Neural progenitor cell (in vitro differentiated cells): ENCODE results near the gene TSPAN12. TPM values are rescaled to one million over a fixed set of nuclear protein-coding genes. Genes with fewer than 3 reads are reported as not detected.

Source experiments
- DNase-seq: peaks from one replicate; pipeline ENCODE4 v3.0.0-alpha.2; 2016; ENCODE audit warnings: low spot score
- H2AFZ ChIP-seq: fragments of 200-600 bp; sonication (generic); replicated peaks from 2 replicates; pipeline ENCODE4 v1.6.1; 2016; ENCODE audit warnings: antibody characterized with exemption
- H3F3A ChIP-seq: fragments of 200-600 bp; sonication (generic); 2 replicates; pipeline ENCODE4 v1.6.1; 2016; ENCODE audit warnings: antibody characterized with exemption, low read depth
- H3K27ac ChIP-seq: fragments of 200-600 bp; sonication (generic); 2 replicates; pipeline ENCODE4 v1.5.1; 2016; ENCODE audit warnings: mild to moderate bottlenecking
- H3K27me3 ChIP-seq: fragments of 200-600 bp; sonication (generic); 2 replicates; pipeline ENCODE4 v1.6.1; 2016; ENCODE audit warnings: mild to moderate bottlenecking, moderate library complexity
- H3K36me3 ChIP-seq: fragments of 200-600 bp; sonication (generic); 2 replicates; pipeline ENCODE4 v1.5.1; 2016
- H3K4me1 ChIP-seq: fragments of 200-600 bp; sonication (generic); 2 replicates; pipeline ENCODE4 v1.6.1; 2016; ENCODE audit warnings: mixed run types
- H3K4me2 ChIP-seq: fragments of 200-600 bp; sonication (generic); 2 replicates; pipeline ENCODE4 v1.6.1; 2016
- H3K4me3 ChIP-seq: fragments of 200-600 bp; sonication (generic); 2 replicates; pipeline ENCODE4 v1.5.1; 2016
- H3K79me2 ChIP-seq: fragments of 200-600 bp; sonication (generic); 2 replicates; pipeline ENCODE4 v1.6.1; 2016; ENCODE audit warnings: low read depth
- H3K9ac ChIP-seq: fragments of 200-600 bp; sonication (generic); 2 replicates; pipeline ENCODE4 v1.6.1; 2016
- H3K9me3 ChIP-seq: fragments of 200-600 bp; sonication (generic); 2 replicates; pipeline ENCODE4 v1.5.1; 2016; ENCODE audit warnings: low read depth
- H4K20me1 ChIP-seq: fragments of 200-600 bp; sonication (generic); 2 replicates; pipeline ENCODE4 v1.6.1; 2016; ENCODE audit warnings: low read depth
- H3K27ac Mint-ChIP-seq: 3 replicates; pipeline ENCODE4 v1.8.0; 2021; ENCODE audit warnings: mixed read lengths
- H3K27me3 Mint-ChIP-seq: 2 replicates; pipeline ENCODE4 v1.8.0; 2022; ENCODE audit warnings: low read depth, mild to moderate bottlenecking, inconsistent platforms, moderate library complexity, mixed read lengths; ENCODE audit not compliant: insufficient read depth
- H3K36me3 Mint-ChIP-seq: 3 replicates; pipeline ENCODE4 v1.8.0; 2021; ENCODE audit warnings: mixed read lengths
- H3K4me1 Mint-ChIP-seq: 3 replicates; pipeline ENCODE4 v1.8.0; 2021; ENCODE audit warnings: mixed read lengths
- H3K4me3 Mint-ChIP-seq: 3 replicates; pipeline ENCODE4 v1.8.0; 2021; ENCODE audit warnings: mild to moderate bottlenecking, moderate library complexity, mixed read lengths
- H3K9me3 Mint-ChIP-seq: 3 replicates; pipeline ENCODE4 v1.8.0; 2020; ENCODE audit warnings: mixed read lengths
- EZH2 ChIP-seq: fragments of 200-600 bp; sonication (generic); IDR thresholded peaks from 2 replicates; pipeline ENCODE4 v1.6.1; 2017; ENCODE audit warnings: antibody characterized with exemption, mild to moderate bottlenecking, moderate library complexity
- EZH2phosphoT487 ChIP-seq: fragments of 200-600 bp; sonication (generic); IDR thresholded peaks from 2 replicates; pipeline ENCODE4 v1.6.1; 2017; ENCODE audit warnings: antibody characterized with exemption
- total RNA-seq: library from RNA; depleted of rRNA; stranded (reverse); fragments of >200 nt; gene quantifications from 2 replicates; pipeline ENCODE4 v1.2.3, GENCODE V29; 2015; ENCODE audit warnings: low replicate concordance
- TF ChIP-seq, protein P1 (sequence below): fragments of 200-600 bp; sonication (generic); IDR thresholded peaks from 2 replicates; pipeline ENCODE4 v1.5.1; 2017; ENCODE audit warnings: antibody characterized with exemption, mild to moderate bottlenecking

TSPAN12 gene
- total RNA-seq, 1 donor from 2014 or later, result 26.7 TPM

DNA sequence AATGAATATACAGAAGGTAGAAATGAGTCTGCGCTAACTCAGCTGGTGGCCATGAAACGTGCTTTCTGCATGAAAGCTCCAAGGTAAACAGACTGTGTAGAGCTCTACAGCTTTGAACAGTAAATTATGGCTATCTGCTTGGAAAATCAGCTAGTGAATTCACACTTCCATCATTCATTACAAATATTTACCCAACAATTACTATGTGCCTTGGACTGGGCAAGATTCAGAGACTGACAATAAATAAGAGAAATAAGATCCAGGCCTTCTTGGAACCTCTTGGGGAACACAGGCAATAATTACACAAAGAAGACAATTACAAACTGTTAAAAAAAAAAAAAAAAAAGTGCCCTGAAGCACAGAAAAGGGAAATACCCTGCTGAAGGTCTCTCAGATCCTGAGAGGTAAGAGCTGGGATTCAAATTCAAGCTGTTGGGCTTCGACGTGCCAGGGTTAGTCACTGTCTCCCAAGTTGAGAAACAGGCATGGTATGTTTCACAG lies 15.8 kb downstream of the TSPAN12 start:
- Mint-ChIP-seq H3K36me3 (peaks cover 38% of the 10 kb centered on the region), H3K4me3 (no peak overlapping the region), H3K9me3 (peaks cover 17% of the 10 kb centered on the region), H3K4me1 (no peaks in the 10 kb centered on the region), H3K27ac (no peak overlapping the region), H3K27me3 (no peaks in the 10 kb centered on the region)
- no peak overlapping the region for H3K9ac ChIP-seq
- no peak overlapping the region for H2AFZ ChIP-seq
- no peaks in the 10 kb centered on the region for H3K27me3 ChIP-seq
- no peaks in the 10 kb centered on the region for H3F3A ChIP-seq
- no peaks in the 10 kb centered on the region for H4K20me1 ChIP-seq
- no peak overlapping the region for H3K4me3 ChIP-seq
- H3K9me3 ChIP-seq, result no peaks in the 10 kb centered on the region
- no peak for DNase-seq
- H3K4me2 ChIP-seq, result no peak overlapping the region
- H3K79me2 ChIP-seq, result no peaks in the 10 kb centered on the region
- TF ChIP-seq, protein P1, sequence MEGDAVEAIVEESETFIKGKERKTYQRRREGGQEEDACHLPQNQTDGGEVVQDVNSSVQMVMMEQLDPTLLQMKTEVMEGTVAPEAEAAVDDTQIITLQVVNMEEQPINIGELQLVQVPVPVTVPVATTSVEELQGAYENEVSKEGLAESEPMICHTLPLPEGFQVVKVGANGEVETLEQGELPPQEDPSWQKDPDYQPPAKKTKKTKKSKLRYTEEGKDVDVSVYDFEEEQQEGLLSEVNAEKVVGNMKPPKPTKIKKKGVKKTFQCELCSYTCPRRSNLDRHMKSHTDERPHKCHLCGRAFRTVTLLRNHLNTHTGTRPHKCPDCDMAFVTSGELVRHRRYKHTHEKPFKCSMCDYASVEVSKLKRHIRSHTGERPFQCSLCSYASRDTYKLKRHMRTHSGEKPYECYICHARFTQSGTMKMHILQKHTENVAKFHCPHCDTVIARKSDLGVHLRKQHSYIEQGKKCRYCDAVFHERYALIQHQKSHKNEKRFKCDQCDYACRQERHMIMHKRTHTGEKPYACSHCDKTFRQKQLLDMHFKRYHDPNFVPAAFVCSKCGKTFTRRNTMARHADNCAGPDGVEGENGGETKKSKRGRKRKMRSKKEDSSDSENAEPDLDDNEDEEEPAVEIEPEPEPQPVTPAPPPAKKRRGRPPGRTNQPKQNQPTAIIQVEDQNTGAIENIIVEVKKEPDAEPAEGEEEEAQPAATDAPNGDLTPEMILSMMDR, result no peak
- no peak for TF ChIP-seq EZH2
- no peak for TF ChIP-seq EZH2phosphoT487
- H3K36me3 ChIP-seq, result no peaks in the 10 kb centered on the region
- H3K27ac ChIP-seq, result no peak overlapping the region
- H3K4me1 ChIP-seq, result no peaks in the 10 kb centered on the region

GRCh38 chr7:120841608-120842007 lies 16.3 kb downstream of the TSPAN12 start:
- Histone ChIP-seq H3K4me2 (no peak overlapping the region), H3K4me1 (no peaks in the 10 kb centered on the region), H3F3A (no peaks in the 10 kb centered on the region), H3K4me3 (no peak overlapping the region), H3K9me3 (no peaks in the 10 kb centered on the region), H4K20me1 (no peaks in the 10 kb centered on the region), H3K9ac (no peak overlapping the region), H3K79me2 (no peaks in the 10 kb centered on the region), H3K36me3 (no peaks in the 10 kb centered on the region), H3K27ac (no peak overlapping the region), H3K27me3 (no peaks in the 10 kb centered on the region), H2AFZ (no peak overlapping the region)
- peaks cover 38% of the 10 kb centered on the region for H3K36me3 Mint-ChIP-seq
- peaks cover 17% of the 10 kb centered on the region for H3K9me3 Mint-ChIP-seq
- H3K4me1 Mint-ChIP-seq, result no peaks in the 10 kb centered on the region
- H3K27ac Mint-ChIP-seq, result no peak overlapping the region
- no peaks in the 10 kb centered on the region for H3K27me3 Mint-ChIP-seq
- TF ChIP-seq, protein P1, result no peak
- TF ChIP-seq EZH2phosphoT487 (no peak), EZH2 (no peak)
- no peak for DNase-seq
- H3K4me3 Mint-ChIP-seq, result no peak overlapping the region

GRCh38 chr7:120838281-120838682 lies 19.7 kb downstream of the TSPAN12 start:
- H3K9me3 Mint-ChIP-seq, result peaks cover 3% of the 10 kb centered on the region
- no peaks in the 10 kb centered on the region for H3F3A ChIP-seq
- H3K9me3 ChIP-seq, result no peaks in the 10 kb centered on the region
- no peak overlapping the region for H3K4me2 ChIP-seq
- H3K36me3 Mint-ChIP-seq, result peaks cover 21% of the 10 kb centered on the region
- no peak overlapping the region for H3K4me3 Mint-ChIP-seq
- no peak overlapping the region for H3K9ac ChIP-seq
- H3K4me1 ChIP-seq, result no peaks in the 10 kb centered on the region
- H3K79me2 ChIP-seq, result no peaks in the 10 kb centered on the region
- H3K4me1 Mint-ChIP-seq, result no peaks in the 10 kb centered on the region
- DNase-seq, result no peak
- TF ChIP-seq, protein P1, result no peak
- no peak for TF ChIP-seq EZH2phosphoT487
- no peak for TF ChIP-seq EZH2
- no peaks in the 10 kb centered on the region for H3K27me3 Mint-ChIP-seq
- H3K4me3 ChIP-seq, result no peak overlapping the region
- H3K27ac Mint-ChIP-seq, result no peak overlapping the region
- no peaks in the 10 kb centered on the region for H3K27me3 ChIP-seq
- H2AFZ ChIP-seq, result no peak overlapping the region
- H3K36me3 ChIP-seq, result no peaks in the 10 kb centered on the region
- H4K20me1 ChIP-seq, result no peaks in the 10 kb centered on the region
- H3K27ac ChIP-seq, result no peak overlapping the region
